GM19463 (cell line): ENCODE data around the gene TINAG.

Experiments
- ATAC-seq: cut with Tn5 transposase; IDR thresholded peaks from one replicate; pipeline ENCODE4 v1.9.1; 2021; ENCODE audit warnings: mild to moderate bottlenecking, moderate library complexity; ENCODE audit not compliant: unreplicated experiment

The TINAG gene, protein sequence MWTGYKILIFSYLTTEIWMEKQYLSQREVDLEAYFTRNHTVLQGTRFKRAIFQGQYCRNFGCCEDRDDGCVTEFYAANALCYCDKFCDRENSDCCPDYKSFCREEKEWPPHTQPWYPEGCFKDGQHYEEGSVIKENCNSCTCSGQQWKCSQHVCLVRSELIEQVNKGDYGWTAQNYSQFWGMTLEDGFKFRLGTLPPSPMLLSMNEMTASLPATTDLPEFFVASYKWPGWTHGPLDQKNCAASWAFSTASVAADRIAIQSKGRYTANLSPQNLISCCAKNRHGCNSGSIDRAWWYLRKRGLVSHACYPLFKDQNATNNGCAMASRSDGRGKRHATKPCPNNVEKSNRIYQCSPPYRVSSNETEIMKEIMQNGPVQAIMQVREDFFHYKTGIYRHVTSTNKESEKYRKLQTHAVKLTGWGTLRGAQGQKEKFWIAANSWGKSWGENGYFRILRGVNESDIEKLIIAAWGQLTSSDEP

DNA sequence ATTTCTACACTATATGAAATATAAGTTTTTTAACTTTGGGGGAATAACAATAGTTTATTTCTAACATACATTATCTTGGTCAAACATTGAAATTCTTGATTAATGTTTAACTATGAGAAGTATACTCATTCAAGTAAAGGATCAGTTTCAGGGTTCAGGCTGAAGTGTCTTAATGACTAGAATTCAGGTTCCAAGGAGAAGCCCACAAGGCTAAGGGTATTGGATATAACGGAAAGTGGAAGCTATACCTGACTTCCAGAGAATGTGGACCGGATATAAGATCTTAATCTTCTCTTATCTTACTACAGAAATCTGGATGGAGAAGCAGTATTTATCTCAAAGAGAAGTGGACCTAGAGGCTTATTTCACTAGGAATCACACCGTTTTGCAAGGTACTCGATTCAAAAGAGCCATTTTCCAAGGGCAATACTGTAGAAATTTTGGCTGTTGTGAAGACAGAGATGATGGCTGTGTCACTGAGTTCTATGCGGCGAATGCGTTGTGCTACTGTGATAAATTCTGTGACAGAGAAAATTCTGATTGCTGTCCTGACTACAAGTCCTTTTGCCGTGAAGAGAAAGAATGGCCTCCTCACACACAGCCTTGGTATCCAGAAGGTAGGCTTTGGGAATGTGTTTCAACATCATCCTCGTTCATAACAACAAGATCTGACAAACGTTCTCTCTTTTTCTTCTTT lies at the start of gene TINAG:
Gene TINAG, plus strand, starts transcription at position 153 of the 697 bp plus-strand sequence. Its CDS starts 110 bp downstream, at position 263.
- ATAC-seq: peak; percentile 28

DNA sequence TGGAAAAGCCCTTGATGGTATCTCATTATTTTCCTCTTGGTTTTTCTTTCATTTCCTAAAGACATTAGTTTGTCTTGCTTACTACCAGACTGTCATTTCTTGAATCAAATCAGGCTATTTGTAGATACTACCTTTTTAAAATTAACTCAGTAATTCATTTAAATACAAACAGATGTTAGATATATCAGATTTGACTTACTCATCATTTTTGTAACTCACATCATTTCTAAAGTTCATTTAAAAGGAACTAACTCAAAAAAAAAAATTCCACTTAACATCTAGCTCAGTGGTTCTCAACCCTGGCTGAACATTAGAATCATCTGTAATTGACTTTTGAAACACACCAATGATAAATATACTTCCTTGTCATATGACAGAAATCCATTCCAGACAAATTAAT lies 48.2 kb upstream of the TINAG start:
- no peak for ATAC-seq

DNA sequence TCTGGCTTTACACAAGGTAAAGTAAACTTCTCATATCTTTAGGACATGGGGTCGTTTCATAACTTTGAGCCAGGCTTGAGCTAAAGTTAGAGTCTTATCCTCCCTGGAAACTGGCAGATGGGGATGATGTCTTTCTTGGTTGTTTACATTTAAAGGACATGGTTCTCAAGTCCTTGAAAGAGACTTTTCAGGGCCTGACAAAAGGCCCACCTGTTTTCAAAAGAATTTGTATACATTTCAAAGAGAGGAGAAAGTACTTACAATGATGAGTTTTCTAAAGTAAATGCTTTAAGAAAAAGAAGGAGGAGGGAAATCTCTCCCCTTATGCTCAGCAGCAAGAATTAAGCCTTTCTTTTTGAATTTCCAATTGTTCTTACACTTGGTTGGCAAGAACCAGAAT lies 45.7 kb upstream of the TINAG start:
- no peak for ATAC-seq

DNA sequence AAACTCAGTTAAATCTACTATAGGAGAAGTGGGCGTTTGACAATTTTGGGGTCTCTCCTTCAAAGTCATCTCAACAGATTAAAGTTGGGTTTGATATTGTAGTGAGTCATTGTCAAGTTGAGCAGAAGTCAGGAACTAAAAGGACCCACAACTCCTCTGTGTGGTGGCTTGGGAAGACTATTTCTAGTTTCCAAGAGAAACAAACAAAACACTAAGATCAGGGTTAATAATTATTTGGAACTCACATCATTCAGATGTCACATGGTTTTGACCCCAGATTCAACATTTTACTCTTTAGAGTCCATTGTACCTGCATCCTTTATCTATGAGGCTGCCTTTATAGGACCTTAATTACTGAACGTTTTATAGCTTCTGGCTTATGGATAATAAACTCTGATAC lies 45.3 kb upstream of the TINAG start:
- ATAC-seq: no peak

DNA sequence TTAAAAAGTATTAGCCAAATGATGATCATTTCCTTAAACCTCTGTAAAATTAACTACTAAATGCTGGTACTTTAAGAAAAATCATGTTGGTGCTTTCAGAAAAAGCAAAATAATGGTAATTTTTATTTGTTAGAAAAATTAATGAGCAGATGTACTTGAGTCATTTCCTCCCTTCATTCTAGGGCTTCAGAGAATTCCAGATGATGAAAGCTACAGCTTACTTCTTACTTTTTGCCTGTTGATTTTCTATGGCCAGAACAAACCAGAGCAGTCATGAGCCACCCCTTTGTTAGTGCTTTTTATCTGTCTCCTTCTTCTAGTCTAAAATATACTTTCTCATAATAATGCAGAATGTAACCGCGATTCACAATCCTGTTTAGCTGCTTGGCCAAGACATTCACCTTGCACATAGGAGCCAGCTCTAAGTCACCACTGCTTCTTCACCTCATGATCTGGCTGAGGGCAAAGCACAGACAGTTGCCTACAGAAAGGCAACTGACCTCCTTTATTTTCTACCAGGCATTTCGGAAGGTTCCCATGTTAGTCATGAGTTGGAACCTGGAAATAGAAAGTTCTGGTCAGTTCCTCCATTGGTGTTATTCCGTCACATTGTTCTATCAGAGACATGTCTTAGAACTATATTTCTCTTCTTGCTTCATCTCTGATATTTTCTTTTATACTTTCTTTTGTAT lies 43.5 kb upstream of the TINAG start:
- ATAC-seq: no peak

DNA sequence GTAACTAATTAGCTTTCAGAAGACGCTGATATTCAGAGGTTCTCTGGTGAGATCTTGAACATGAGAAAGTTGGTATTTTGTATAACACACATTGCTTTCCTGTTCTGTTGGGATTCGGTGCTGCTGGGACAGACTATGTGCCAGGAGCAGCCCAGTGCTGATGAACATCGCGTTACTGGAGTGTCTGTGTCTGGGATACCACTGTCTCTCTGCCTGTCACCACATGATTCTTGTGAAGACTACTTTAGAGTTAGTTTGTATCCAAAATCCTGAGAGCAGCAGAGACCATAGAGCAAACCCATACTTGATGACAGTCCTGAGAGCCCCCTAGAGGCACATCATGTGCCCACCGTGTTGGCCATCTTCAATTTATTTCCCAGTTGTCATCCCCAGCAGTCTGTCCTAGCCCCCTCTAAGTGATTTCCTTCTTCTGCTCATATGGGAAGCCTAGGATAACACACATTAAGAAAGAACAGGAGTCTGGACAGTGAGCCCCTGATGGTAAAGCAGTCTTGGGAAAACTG lies 41.8 kb upstream of the TINAG start:
- no peak for ATAC-seq

DNA sequence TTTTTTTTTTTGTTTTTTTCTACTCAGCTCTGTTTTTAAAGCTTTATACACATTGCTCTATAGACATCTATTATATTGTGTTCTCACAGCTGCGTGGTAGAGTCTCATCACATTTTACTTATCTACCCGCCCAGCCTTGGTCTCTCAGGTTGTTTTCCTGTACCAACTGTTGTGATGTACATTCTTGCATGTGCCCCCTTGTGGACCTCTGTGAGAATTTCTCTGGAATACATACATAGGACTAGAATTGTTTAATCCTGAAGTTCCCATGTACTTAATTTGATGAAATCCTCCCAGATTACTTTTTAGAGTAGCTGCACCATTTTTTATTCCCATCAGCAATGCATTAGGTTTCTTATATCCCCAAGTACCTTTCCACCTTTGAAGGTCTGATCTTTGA lies 40.4 kb upstream of the TINAG start:
- no peak for ATAC-seq

DNA sequence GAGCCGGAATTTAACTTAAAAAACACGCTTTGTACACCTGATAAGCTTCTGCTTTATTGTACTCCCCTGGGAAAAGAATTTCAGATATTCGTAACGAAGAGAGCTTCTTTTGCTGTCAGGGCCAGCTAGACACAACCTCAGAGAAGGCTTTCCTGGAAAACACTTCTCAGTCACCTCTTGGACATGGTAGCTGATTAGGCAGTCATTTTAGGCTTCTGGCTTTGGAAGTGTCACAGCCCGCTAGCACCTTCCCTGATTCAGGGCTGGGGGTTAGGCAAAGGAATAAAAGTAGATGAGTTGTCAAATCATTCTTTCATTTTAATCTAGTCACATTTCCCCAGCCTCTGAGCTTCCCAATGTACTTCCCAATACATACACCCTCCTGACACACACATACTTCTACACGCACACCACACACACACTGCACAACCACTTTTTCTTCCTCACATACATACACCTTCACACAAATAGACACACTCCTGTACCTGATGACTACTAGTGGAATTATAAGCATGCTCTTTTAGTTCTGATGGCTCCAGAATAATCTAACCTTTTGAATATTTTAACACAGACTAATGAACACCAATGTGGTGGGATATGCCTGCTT lies 34.9 kb upstream of the TINAG start:
- no peak for ATAC-seq

DNA sequence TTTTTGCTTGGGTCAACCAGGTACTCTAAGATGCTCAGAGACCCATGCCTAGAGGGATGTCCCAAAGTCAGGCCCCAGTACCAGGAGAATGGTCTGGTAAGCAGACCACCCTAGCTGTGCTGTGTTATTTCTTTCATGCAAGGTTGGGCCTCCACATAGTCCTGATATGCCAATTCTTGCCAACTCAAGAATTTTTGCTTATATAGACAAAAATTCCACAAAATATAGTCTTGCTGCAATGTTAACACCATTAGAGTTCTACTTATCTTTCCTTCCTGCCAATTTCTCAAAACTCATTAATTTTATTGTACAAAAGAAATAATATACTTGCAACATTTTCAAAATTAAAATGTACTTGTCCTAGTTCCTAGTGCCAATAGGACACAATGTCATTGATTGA lies 33.9 kb upstream of the TINAG start:
- no peak for ATAC-seq

DNA sequence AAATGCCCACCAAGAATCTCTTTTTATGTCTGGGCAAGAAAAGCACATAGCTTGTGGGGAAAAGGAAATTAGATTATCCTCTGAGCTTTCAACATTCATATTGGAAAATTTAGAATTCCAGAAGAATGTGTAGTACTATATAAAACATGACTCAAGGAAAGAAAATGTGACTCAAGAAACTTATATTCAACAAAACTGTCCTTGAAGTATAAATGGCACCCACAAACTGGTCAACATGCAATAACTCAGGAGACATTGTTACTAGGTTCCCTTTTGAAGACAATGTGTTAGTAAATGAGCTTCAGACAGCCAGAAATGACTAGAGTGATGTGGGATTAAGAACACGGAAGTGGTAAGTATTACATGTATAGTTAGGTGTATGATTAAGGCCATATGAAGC lies 26.1 kb upstream of the TINAG start:
- no peak for ATAC-seq

DNA sequence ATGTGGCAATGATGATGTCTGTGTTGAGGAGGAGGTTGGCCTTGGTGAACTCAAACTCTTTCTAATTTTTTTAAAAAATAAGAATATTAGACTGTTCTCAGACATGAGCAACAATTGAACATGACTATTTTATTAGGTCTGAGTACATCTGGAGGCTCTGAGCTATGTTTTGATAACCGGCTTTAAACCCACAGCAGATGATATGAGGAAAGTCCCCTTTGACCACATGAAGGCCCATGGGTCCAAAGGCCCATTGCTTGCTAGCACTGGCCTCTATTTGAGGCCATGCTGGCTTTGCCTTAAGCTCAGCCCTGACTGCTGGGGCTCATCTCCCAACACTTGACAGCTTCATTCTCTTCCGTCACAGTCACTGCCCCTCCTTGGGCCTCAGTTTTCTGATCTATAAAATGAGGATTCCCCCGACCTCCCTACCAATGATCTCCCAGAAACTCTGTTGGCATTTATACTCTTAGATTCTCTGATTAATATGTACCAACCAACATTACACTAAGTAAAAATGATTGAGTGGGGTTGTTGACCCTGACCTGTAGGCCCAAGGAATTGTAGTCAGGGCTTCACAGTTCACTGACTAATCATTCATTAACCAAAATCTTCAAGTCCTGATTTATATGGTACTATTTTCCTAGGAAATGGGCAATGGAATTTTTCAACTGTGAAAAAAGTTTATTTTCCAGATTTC lies 23.9 kb upstream of the TINAG start:
- peak; percentile 65 for ATAC-seq

DNA sequence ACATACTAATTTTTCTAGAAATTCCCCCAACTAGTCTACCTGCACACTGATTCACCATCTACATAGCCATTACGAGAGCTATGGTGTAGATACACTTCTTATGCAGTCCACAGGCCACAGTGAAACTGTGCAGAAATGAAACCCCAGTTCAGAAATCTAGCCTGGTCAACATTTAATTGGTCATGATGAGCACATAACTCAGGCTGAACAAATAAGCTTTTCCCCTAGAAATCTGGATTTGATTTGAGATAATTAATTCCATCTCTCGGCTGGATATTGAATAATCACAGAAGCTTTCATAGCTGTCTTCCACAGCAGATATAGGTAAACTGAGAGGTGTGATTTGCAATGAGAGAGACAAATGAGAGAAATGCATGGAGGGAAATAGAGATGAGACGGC lies 22.6 kb upstream of the TINAG start:
- ATAC-seq: no peak

DNA sequence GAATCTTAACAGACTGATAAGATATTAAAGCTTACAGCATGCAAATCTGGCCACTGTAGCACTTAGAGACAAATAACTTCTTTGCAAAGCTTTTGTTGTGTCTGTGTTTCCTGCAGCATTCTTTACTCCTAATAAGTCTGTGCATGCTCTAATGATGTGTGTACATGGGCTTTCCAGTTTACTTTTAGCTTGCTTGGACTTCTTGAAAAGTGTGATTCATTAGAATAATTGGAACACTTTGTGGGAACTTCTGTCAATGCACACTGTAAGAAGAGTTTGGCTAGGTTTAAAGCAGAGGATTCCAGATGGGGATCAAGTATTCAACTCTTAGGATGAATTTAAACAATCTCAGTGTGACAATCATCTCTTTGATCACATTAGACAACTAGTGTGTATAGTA lies 22.1 kb upstream of the TINAG start:
- ATAC-seq: no peak

DNA sequence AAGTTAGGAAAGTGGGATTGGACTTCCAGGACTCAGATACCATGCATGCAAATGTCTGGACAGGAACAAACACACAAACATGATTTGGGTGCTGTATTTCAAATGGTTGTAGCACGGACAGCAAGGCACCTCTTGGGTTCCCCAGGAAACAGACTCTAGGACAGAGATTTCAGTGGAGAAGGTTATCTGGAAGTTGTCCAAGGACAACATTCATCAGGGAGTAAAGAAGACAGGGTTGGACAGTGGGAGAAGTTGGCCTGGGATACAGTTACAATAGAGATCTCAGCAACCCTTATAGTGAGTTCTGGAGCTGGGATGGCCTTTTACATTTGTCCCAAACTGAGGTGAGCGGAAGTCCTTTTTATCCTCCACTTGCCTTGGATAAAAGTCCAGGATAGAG lies 19.8 kb upstream of the TINAG start:
- ATAC-seq: no peak

DNA sequence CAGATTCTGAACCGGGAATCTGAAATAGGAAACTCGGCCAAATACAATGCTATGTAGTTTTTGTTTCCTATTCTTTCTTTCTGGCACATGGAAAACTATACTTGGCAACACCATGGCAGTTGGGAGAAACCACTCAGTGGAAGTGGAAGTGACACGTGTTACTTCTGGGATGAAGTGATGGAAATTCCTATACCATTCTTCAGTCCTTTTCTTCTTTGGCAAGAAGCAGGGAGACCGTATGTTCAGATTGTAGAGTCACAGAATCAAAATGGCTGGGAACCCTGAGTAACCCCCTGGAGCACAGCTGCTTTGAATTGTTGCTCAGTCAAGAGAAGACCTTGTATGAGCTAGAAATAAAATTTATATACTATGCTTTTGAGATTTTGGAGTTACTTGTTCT lies 18.8 kb upstream of the TINAG start:
- no peak for ATAC-seq

DNA sequence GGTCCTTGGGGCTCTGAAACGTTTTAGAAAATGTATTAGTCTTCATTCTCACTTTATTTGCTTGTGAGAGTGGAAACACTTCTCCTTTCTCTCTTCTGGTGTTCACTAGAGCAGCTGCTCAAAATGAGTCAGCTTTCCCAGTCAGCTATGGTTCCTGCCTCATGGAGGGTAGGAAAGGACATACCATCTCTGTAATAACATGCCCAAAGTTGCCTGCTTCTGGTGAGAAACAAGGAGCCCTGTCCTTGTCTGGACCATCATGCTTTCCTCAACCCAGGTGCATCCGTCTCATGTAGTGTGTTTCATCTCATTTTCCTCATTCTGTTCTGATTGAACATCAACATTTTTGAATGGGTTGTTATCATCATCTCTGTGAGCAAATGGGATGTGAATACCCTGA lies 17.1 kb upstream of the TINAG start:
- peak; percentile 69 for ATAC-seq

DNA sequence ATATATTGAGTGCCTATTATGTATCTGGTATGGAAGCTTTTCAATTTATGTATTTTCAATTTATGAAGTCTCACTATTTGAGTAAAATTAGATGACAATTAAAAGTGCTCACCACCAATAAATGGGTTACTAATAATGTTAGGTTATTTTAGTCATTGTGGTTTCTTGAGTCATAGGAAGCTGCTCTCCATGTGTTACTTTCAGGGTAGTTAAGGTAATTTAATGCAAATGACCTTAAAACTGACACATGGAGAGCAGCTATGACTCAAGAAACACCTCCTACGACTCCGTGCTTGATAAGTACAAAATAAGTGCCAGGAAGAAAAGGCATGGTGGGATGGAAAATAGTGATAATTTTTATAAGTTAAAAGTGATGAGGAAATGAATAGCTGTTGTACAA lies 16.5 kb upstream of the TINAG start:
- ATAC-seq: peak; percentile 85

DNA sequence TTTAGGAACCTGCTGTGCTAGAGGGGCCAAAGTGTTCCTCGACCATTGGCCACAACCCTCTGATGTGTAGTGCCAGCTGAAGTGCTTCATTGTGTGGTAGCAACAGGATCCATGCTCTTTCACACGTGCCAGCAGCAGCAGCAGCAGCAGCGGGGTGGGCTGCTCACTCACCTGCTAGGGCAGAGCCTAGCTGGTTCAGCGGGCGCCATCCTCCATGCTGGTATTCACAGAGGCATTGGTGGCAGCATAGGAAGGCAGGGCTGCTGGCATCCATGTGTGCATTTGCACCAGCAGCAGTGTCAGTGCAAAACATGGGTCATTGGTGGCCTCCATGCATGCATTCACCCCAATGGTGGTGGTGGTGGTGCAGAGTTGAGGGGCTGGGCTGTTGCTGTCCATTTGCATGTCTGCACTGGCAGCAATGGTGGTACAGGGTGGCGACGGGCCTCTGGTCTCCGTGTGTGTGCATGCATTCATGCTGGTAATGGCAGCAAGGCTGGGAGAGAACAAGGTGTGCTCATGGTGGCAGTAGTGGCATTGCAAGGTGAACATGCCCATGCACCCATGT lies 13.2 kb upstream of the TINAG start:
- no peak for ATAC-seq

DNA sequence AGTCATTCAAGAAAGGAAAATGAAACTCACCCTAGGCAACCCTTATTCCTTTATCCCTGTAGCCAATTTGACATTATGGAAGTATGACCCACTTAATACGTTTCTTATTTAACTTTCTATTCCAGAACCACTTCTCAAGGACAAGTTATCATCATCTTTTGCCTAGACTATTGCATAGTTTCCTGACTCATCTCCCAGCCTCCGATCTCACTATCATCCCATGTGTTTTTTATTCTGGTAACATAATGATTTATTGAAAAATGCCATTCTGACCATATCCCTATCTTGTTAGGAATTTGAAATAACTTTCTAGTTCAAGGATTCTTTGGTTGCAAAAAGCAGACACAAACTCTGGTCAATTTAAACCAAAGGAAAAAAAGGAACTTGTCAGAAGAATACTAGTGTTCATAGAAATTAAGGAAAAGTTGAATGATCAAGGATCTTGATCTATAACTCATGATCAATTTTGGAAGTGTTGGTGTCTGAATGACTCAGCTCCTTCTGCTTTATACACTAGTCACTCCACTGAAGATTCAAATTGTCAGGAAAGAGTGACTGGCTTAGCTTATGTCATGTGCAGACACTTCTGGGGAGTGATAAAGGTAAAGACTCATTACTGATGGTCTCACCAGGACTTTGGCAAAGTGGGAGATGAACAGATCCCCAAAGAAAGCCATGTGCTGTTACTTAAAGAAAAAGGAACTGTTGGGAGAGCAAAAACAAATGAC lies 8.5 kb upstream of the TINAG start:
- ATAC-seq: no peak

DNA sequence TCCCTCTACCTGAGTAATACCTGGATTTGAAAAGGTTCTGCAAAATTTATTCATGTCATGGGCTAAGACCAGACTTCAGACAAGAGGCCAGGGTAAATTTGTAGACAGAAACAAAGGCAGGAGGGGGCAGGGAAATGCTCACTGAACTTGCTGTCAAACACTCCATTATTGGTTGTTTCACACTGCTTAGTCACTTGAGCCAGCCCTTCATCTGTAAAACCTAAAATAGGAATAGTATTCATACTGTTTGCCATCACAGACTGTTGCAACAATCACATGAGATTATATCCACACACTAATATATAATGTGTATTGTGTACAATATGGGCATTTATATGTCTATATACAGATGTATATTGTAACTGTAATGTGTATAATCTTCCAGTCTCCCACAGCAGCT lies 6.5 kb upstream of the TINAG start:
- ATAC-seq: no peak
